Activated CD4-positive, alpha-beta T cell treated with anti-CD3 and anti-CD28 coated beads, Interleukin-2, amount 50 U/mL, for 24 hours (primary cell): ENCODE measurements around the gene ELN.
"Not testable (repeated sequence)": the region's sequence is repeated elsewhere in the genome, so short reads cannot be mapped to it uniquely, and the experiment has no call there.

Source experiments
- DNase-seq, 2 donors: peaks; one replicate each; pipeline ENCODE4 v3.0.0-alpha.2; 2020; ENCODE audit warnings: low read depth in 1 of 2, low spot score in 1 of 2

The ELN gene

GRCh38 chr7:74000489-74001149 lies 27.4 kb upstream of the ELN start:
- DNase-seq, result no peak

DNA sequence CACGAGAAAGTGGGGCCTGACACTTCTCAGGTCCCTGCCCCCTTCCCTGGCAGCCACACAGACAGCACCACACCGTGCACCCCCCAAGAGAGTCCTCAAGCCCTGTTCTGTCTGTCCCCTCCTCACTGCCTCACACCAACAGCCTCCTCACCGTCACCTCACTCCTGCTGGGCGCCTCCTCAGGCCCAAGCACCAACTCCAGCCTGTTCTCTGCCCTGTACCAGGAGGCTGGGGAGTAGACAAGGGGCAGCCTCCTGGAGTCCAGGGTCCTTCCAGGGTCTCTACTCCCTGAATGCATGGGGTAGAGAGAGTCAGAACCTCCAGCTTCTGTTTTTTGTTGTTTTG lies 26.9 kb upstream of the ELN start:
- DNase-seq, result no peak

- DNase-seq, result no peak
Observed at GRCh38 chr7:74002474-74003017, 25.4 kb upstream of the ELN start.

- DNase-seq, result no peak
Observed at GRCh38 chr7:74003621-74004020, 24.4 kb upstream of the ELN start.

GRCh38 chr7:74006032-74006431 lies 21.9 kb upstream of the ELN start:
- DNase-seq, result no peak

DNA sequence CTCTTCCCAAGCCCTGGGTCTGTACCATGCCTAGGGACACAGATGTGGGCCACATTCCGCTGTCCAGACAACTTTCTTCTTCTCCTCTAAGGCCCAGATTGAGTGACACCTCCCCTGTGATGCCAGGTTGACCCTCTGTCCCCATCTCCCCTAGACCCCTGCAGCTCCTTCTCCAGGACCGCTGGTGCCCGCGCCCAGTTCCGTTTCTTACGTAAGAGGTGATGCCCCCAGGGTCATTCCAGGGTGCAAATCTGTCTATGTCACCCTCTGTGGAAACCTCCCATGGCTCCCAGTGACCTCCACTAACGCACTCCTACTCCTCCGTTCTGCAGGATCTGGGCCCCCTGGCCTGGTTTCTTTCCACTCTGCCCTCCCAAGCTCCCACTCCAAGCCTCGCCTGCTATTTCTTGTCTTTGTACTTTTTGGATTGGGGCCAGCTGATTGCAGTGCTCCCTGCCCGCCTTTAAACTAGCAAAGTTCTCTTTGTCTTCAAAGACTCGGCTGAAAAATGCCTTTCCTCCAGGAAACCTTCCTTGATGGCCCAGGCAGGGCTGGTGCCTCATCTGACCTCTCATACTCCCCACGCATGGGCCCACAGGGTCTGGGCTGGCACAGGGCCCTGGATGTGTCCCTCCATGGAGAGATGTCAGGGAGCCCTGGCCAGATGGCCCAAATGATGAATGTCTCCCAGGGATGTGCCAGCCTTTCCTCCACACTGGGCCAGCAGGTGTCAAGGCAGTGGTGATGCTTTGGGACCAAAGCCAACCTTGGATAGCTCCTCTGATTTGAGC lies 21.3 kb upstream of the ELN start:
- no peak for DNase-seq

GRCh38 chr7:74007242-74007567 lies 20.8 kb upstream of the ELN start:
- no peak for DNase-seq

- DNase-seq, result no peak
Observed at GRCh38 chr7:74008687-74009086, 19.3 kb upstream of the ELN start.

GRCh38 chr7:74009719-74010118 lies 18.3 kb upstream of the ELN start:
- DNase-seq, result no peak

DNA sequence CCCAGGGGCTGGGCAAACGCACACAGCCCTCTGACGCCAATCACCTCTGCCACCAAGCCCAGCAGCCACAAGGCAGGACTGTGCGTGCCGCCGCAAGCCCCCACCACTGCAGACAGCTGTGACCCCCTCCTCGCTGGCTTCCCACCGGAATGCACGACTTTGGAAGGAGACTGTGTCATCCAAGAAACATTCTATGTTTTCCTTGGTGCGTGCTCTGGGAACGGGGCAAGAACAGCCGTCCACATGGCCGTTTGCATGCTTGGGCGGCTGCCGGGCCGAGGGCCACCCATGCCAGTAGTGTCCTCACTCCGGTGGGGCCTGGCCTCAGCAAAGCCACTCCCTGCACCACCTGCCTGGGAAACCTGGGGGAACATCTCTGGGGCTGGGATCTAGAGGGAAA lies 17.6 kb upstream of the ELN start:
- DNase-seq, result no peak

DNA sequence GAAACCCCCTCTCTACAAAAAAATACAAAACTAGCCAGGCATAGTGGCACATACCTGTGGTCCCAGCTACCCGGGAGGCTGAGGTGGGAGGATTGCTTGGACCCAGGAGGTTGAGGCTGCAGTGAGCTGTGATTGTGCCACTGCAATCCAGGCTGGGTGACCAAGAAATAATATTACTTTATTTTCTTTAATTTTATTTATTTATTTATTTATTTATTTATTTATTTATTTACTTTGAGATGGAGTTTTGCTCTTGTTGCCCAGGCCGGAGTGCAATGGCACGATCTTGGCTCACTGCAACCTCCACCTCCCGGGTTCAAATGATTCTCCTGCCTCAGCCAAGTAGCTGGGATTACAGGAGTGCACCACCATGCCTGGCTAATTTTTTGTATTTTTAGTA lies 16.6 kb upstream of the ELN start:
- not testable (repeated sequence) for DNase-seq

DNA sequence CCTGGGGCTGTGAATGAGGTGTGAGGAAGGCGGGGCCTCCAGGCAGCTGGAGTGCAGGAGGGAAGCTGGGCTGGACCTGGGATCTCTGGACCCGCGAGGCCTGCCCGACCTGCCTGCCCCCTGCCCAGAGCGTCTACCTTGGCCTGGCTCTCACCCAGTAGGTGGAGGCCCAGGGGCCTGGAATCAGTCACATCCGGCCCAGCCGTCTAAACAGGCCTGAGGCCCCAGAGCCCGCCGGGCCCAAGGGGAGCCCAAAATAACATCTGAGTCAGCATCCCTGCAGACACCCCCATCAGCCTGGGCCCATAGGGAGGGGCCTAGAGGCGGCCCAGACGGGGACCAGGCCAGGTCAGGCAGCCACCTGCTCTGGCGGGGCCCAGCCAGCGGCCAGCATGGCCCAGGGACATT lies 15.1 kb upstream of the ELN start:
- DNase-seq, result no peak

DNA sequence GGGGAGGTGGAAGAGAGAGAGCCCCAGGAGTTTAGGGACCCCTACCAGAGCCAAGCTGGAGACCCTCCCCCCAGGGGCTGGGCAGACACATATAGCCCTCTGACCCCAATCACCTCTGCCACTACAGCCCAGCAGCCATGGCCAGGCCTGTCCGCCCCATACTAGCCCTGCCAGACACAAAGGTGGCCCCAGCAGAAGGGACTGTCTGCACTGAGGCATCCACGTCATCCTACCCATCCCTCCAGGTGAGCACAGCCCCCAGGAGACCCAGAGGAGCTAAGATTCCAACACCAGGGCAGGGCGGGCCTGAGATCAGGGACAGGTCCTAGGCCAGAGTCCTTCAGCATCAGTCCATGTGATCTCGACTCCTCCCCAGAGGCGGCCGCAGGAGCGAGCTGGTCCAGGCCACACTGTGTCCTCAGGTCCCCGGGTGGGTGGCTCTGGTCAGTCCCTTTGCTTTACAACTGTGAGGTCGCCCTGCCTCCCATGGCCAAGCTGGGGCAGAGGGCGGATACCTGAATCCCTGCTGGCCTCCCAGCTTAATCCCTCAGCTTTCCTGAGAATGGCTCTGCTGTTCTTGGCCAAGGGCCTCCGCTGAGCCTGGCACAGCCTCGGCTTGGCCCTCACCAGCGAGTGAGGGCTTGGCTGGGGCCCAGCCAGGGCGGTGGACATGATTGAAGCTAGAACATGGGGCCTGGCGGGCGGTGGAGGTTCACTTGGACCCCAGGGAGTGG lies 14.3 kb upstream of the ELN start:
- no peak for DNase-seq

DNA sequence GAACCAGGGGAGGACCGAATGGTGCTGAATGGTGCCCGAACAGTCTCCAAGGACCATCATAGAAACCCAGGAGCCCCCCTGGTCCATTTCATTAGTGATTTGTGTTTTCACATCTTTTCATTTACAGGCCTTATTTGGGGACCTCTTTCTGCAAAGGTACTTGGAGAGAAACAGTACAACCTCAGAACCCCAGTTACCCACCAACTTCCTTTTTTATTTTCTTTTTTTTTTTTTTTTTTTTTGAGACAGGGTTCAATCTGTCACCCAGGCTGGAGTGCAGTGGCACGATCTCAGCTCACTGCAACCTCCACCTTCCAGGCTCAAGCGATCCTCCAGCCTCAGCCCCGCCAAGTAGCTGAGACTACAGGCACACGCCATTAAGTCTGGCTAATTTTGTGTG lies 13.0 kb upstream of the ELN start:
- DNase-seq, result no peak

DNA sequence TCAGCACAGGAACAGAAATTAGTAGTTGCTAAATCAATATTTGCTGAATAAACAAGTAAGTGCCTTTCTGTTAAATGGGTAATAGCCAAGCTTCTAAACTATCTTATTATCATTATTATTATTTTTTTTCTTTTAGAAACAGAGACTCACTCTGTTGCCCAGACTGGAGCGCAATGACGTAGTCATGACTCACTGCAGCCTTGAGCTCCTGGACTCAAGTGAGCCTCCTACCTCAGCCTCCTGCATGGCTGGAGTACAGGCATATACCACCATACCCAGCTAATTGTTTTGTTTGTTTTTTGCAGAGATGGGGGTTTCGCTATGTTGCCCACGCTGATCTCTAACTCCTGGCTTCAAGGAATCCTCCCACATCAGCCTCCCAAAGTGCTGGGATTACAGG lies 12.3 kb upstream of the ELN start:
- no peak for DNase-seq

- DNase-seq, result no peak
Observed at GRCh38 chr7:74017125-74017524, 10.8 kb upstream of the ELN start.

DNA sequence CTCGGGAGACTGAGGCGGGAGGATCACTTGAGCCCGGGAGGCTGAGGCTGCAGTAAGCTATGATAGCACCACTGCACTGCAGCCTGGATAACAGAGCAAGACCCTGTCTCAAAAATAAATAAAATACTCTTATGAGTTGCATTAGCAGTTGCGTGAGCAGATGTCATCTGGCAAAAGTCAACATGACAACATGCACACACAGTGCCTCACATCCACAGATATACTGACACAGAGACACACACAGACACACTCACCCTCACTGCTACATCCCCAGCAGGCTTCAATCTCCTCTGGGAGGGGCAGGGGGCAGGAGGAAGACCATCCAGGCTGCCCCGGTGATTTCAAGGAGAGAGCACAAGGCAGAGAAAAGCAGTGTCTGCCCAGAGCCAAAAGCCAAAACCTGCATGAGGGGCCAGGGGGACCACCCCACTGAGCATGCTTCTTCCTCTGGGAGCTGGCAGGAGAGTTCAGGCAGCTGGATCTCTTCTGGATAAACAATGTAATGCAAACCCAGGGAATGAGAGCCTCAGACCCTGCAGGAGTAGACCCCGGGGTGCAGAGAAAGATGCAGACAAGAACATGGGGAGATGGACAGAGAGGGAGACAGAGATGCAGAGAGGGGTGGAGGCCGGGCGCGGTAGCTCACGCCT lies 9.6 kb upstream of the ELN start:
- no peak for DNase-seq

DNA sequence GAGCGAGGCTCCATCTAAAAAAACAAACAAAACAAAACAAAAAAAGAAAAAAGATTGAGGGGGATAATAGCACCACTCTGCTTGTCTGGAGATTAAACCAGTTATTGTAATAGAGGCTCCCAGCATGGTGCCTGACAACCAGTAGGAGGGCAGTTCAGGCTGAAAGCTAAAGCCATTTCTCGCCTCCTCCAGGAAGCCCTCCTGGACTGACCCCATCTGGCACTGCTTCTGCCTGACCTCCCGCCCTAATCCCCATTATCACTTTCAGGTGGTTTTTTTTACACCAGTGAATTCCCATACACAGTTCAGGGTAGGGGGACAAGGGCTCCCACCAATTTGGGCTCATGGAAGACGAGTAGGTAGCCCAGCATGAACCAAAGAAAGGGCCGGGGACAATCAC lies 8.8 kb upstream of the ELN start:
- no peak for DNase-seq

DNA sequence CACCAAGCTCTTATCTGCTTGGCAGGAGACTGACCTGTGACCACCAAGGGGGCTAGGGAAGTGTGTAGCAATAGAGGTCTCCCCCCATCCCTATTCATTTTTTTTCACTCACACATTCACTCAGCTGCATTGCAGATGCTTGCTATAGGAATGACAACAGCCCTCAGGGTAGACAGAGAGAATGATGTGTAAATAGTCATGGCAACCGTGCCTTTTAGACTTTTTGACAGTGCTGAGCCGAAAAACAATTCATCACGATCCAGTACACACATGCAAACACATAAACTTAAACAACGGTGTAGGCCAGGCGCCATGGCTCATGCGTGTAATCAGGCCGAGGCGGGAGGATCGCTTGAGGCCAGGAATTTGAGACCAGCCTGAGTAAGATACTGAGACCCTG lies 7.6 kb upstream of the ELN start:
- no peak for DNase-seq

DNA sequence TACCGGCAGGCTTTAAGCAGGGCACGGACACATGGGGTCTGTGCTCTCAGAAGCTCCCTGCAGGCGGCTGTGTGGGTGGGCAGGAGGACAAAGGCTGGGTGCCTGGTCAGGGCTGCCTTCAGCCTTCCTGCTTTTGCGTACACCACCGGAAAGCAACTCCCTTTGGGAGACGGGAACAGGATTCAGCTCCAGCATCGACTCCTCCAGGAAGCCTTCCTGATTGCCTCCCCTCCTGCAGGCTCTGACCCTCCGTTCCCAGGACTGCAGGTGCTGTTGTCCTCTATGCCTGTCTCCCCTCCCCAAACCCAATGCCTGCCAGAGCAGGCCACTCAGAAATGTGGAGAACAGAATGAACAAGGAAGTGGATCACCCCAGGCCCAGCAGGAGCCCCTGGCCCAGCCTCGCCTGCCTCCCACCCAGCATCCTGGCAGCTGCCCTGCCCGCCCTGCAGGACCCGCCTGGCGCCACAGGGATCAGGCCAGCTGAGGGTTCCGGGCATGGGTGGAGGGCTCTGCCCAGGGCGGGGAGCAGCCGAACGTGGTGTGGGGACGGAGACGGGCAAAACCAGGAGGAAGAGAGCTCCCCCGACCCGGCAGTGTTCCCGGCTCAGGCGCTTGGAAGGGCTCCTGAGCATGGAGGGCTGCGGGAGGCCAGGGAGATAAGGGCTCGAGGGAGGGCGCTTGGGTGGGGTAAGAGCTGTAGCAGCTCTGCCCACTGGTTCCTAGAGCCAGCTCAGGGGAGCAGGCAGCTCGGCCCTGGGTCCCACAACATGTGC lies 6.2 kb upstream of the ELN start:
- no peak for DNase-seq

DNA sequence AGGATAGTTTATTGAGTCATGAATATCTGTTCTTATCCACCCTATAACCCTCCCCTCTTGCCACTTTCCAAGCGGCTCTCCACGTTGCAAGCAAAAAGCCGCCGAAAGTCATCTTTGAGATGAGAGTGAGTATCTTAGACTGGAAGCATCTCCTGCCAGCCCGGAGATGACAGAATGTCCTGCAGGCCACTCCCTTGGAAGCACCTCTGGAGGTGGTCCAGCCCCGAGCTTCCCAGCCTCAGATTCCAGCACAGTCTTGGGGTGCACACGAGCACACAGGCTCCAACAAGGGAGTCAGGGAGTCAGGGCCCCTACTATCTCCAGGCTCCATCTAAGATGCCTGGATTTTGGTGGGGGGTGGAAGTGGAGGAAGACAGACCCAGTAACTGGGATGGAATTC lies 5.5 kb upstream of the ELN start:
- no peak for DNase-seq
